Mesothelial cell of epicardium (in vitro differentiated cells): ENCODE measurements around the gene BHMT. TPM values are rescaled to one million over a fixed set of nuclear protein-coding genes. Genes with fewer than 3 reads are reported as not detected.

ENCODE experiments used
- DNase-seq, 2 experiments: peaks; one replicate each; pipeline ENCODE4 v3.0.0; 2021; ENCODE audit warnings: low spot score in 2 of 2; ENCODE audit not compliant: unreplicated experiment in 2 of 2
- H3K27ac Mint-ChIP-seq: 2 replicates; pipeline ENCODE4 v1.8.0; 2021; ENCODE audit warnings: mixed read lengths
- H3K27me3 Mint-ChIP-seq: 2 replicates; pipeline ENCODE4 v1.8.0; 2021; ENCODE audit warnings: low read depth, mixed read lengths
- H3K36me3 Mint-ChIP-seq: 2 replicates; pipeline ENCODE4 v1.8.0; 2021; ENCODE audit warnings: mixed read lengths
- H3K4me1 Mint-ChIP-seq: 2 replicates; pipeline ENCODE4 v1.8.0; 2021; ENCODE audit warnings: mixed read lengths
- H3K4me3 Mint-ChIP-seq: 2 replicates; pipeline ENCODE4 v1.8.0; 2021; ENCODE audit warnings: mild to moderate bottlenecking, moderate library complexity, mixed read lengths
- H3K9me3 Mint-ChIP-seq: 2 replicates; pipeline ENCODE4 v1.8.0; 2021; ENCODE audit warnings: mixed read lengths
- total RNA-seq: library from RNA; stranded (reverse); gene quantifications from 3 replicates; pipeline ENCODE4 v1.2.1, GENCODE V29; 2021
- TF ChIP-seq, protein P1 (sequence below): fragments of 200-600 bp; sonication (generic); IDR thresholded peaks from one replicate; pipeline ENCODE4 v1.5.0; 2021; ENCODE audit warnings: antibody characterized with exemption; ENCODE audit not compliant: unreplicated experiment

BHMT gene
- total RNA-seq, 1 donor from 2014 or later, result not detected

DNA sequence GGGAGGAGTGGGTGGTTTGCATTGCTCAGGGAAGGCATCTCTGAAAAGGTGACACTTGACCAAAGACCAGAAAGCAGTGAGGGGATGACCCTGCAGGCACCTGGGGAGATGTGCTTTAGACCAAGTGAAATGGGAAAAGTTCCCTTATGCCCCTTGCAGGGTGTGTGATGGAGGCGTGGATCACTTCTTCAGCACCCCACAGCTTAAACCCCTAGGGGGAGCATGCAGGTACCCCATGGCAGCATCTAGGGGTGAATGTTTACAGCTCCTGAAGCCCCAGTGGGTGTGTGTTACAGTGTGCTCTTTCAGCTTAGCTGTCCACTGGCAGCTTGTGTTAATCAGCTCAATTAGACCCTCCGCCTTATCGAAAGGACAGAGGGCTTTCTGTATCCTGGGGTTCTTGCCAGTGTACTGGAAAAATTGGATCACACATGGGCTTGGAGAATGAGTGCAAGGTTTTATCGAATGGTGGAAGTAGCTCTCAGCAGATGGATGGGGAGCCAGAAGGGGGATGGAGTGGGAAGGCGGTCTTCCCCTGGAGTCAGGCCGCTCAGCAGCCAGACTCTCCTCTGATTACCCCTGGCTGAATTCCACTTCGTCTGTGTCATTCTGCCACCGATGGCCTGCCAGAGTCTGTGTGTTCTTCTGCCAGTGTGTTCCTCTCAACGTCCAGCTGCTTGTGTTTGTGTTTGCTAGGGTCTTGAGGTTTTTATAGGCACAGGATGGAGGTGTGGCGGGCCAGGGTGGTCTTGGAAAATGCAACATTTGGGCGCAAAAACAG is 35.8 kb upstream of the BHMT start:
- Mint-ChIP-seq H3K27ac (no peak overlapping the region), H3K4me3 (no peak overlapping the region), H3K4me1 (no peaks in the 10 kb centered on the region), H3K9me3 (peaks cover 21% of the 10 kb centered on the region), H3K27me3 (no peaks in the 10 kb centered on the region), H3K36me3 (no peaks in the 10 kb centered on the region)
- TF ChIP-seq, protein P1, sequence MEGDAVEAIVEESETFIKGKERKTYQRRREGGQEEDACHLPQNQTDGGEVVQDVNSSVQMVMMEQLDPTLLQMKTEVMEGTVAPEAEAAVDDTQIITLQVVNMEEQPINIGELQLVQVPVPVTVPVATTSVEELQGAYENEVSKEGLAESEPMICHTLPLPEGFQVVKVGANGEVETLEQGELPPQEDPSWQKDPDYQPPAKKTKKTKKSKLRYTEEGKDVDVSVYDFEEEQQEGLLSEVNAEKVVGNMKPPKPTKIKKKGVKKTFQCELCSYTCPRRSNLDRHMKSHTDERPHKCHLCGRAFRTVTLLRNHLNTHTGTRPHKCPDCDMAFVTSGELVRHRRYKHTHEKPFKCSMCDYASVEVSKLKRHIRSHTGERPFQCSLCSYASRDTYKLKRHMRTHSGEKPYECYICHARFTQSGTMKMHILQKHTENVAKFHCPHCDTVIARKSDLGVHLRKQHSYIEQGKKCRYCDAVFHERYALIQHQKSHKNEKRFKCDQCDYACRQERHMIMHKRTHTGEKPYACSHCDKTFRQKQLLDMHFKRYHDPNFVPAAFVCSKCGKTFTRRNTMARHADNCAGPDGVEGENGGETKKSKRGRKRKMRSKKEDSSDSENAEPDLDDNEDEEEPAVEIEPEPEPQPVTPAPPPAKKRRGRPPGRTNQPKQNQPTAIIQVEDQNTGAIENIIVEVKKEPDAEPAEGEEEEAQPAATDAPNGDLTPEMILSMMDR, result no peak
- DNase-seq, result no peak

- Mint-ChIP-seq H3K4me1 (no peaks in the 10 kb centered on the region), H3K27ac (no peak overlapping the region), H3K36me3 (no peaks in the 10 kb centered on the region), H3K27me3 (no peaks in the 10 kb centered on the region), H3K4me3 (no peak overlapping the region), H3K9me3 (peaks cover 21% of the 10 kb centered on the region)
- TF ChIP-seq, protein P1, result no peak
- DNase-seq, result no peak
Measured at GRCh38 chr5:79076819-79077218, 34.8 kb upstream of the BHMT start.

- no peak overlapping the region for H3K27ac Mint-ChIP-seq
- H3K4me1 Mint-ChIP-seq, result no peaks in the 10 kb centered on the region
- no peak for DNase-seq
- no peaks in the 10 kb centered on the region for H3K36me3 Mint-ChIP-seq
- H3K27me3 Mint-ChIP-seq, result no peaks in the 10 kb centered on the region
- TF ChIP-seq, protein P1, result no peak
- H3K9me3 Mint-ChIP-seq, result peaks cover 18% of the 10 kb centered on the region
- H3K4me3 Mint-ChIP-seq, result no peak overlapping the region
Measured at GRCh38 chr5:79077680-79078365, 33.8 kb upstream of the BHMT start.

DNA sequence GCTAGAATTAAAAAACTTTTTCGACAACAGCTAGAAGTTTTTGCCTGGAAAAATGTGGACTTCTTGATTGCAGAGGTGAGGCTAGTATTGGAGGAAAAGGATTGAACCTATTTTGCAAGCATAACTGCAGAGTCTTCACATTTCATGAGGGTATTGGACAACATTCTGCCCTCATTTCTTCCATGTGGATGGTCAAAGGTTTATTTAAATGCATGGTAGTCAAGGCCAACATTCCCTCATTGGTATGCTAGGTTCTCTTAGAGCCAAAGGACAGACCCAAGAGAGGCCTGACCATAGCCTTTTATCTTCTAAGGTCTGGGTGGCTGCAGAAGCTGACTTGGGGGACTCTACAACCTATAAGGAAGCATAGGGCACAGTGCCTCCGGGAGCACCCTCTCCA is 30.8 kb upstream of the BHMT start:
- Mint-ChIP-seq H3K4me3 (no peak overlapping the region), H3K27me3 (no peaks in the 10 kb centered on the region), H3K4me1 (no peaks in the 10 kb centered on the region), H3K27ac (no peak overlapping the region), H3K9me3 (peaks cover 4% of the 10 kb centered on the region), H3K36me3 (no peaks in the 10 kb centered on the region)
- TF ChIP-seq, protein P1, result no peak
- no peak for DNase-seq

DNA sequence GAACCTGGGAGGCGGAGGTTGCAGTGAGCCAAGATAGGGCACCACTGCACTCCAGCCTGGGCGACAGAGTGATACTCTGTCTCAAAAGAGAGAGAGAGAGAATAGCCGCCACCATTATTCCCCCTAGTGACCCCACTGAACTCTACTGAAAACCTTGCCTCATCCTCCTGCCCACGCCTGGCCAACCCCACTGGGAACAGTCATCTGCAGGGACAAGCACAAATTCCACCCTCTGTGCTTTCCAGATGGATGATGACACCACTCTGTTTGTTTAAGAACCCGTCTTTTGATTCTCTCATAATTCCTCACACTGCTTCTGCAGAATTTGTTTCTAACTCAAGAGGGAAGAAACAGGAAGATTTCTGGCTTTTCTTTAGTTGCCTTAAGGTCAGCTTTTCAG is 29.8 kb upstream of the BHMT start:
- DNase-seq, result no peak
- Mint-ChIP-seq H3K4me1 (no peaks in the 10 kb centered on the region), H3K4me3 (no peak overlapping the region), H3K36me3 (no peaks in the 10 kb centered on the region), H3K9me3 (peaks cover 4% of the 10 kb centered on the region), H3K27me3 (no peaks in the 10 kb centered on the region), H3K27ac (no peak overlapping the region)
- TF ChIP-seq, protein P1, result no peak
